Measurements from ENCODE around the gene EEF1AKMT3.

EEF1AKMT3 gene

GRCh38 chr12:57751788-57752667 is 20.4 kb upstream of the EEF1AKMT3 start, which contains the start of gene CDK4:
TSS of gene CDK4 (minus strand) at chr12:57752310. CDS start at chr12:57751717, 593 bp downstream.
- DNase-seq, result peak; percentile 99

GRCh38 chr12:57752668-57753000 is 19.8 kb upstream of the EEF1AKMT3 start:
- DNase-seq, result no peak

GRCh38 chr12:57753756-57754337 is 18.6 kb upstream of the EEF1AKMT3 start:
- DNase-seq, result no peak

GRCh38 chr12:57754411-57755193 is 17.8 kb upstream of the EEF1AKMT3 start, which contains the start of gene MARCHF9:
TSS of gene MARCHF9 (plus strand) at chr12:57755103. CDS start at chr12:57755529, 426 bp downstream.
- DNase-seq, result peak; percentile 88

GRCh38 chr12:57755194-57755453 is 17.3 kb upstream of the EEF1AKMT3 start:
- DNase-seq, result no peak

- peak; percentile 39 for DNase-seq
Measured at GRCh38 chr12:57755454-57756372, 16.7 kb upstream of the EEF1AKMT3 start.

- peak; percentile 85 for DNase-seq
Measured at GRCh38 chr12:57756406-57757341, 15.7 kb upstream of the EEF1AKMT3 start.

GRCh38 chr12:57757771-57758170 is 14.6 kb upstream of the EEF1AKMT3 start:
- DNase-seq, result no peak

GRCh38 chr12:57758552-57759359 is 13.7 kb upstream of the EEF1AKMT3 start:
- no peak for DNase-seq

- peak; percentile 58 for DNase-seq
Measured at GRCh38 chr12:57759360-57759980, 12.9 kb upstream of the EEF1AKMT3 start.

- DNase-seq, result no peak
Measured at GRCh38 chr12:57760347-57760982, 11.9 kb upstream of the EEF1AKMT3 start.

GRCh38 chr12:57761391-57761998 is 10.9 kb upstream of the EEF1AKMT3 start:
- no peak for DNase-seq

- DNase-seq, result no peak
Measured at GRCh38 chr12:57762463-57762862, 10.0 kb upstream of the EEF1AKMT3 start.

GRCh38 chr12:57763881-57764661 is 8.3 kb upstream of the EEF1AKMT3 start:
- DNase-seq, result no peak

GRCh38 chr12:57764662-57765002 is 7.8 kb upstream of the EEF1AKMT3 start:
- peak; percentile 60 for DNase-seq

- DNase-seq, result peak; percentile 76
Measured at GRCh38 chr12:57765003-57765697, 7.3 kb upstream of the EEF1AKMT3 start.

- peak; percentile 24 for DNase-seq
Measured at GRCh38 chr12:57765698-57766463, 6.5 kb upstream of the EEF1AKMT3 start.
